A375 (cell line): ENCODE results near the gene SETD7. TPM values are rescaled to one million over a fixed set of nuclear protein-coding genes. Genes with fewer than 3 reads are reported as not detected.

Experiments
- total RNA-seq: library from RNA; depleted of rRNA; stranded (reverse); fragments of >200 nt; shearing (Covaris generic); gene quantifications from 2 replicates; pipeline ENCODE4 v1.2.3, GENCODE V29; 2014; rRNA removed

The SETD7 gene
- total RNA-seq = 21.4 and 26.4 TPM in 2 replicates

DNA sequence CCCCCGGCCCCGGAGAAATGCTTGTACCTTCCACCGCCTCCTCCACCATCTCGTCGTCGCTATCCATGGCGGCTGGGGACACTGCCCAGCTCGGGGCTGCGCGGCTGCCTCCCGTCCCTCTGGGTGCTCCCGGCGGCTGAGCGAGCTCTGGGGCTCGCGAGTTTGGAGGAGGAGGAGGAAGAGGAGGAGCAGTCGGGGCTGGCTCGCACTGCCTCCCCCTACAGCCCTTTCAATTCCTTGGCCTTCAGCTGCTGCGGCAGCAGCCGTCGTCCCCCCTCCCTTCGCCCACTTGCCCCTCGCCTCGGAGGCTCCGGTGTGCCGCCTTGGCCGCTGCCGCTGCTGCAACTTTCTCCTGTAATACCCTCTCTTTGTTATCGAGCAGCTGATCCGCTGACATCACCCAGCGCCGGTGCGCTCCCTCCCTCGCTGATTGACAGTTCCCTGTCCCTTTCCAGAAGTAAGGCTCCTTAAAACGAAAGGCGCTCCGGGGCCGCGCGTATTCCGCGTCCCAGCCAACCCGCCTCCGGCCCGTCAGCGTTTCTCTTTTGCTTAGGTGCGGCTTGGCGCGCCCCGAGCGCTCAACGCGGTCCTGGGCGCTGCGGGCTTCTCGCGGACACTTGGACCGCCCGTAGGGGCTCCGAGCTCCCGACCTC lies at the start of gene SETD7:
Gene SETD7, minus strand, starts transcription at position 149 of the 653 bp plus-strand sequence. Its CDS starts 82 bp downstream, at position 67.

DNA sequence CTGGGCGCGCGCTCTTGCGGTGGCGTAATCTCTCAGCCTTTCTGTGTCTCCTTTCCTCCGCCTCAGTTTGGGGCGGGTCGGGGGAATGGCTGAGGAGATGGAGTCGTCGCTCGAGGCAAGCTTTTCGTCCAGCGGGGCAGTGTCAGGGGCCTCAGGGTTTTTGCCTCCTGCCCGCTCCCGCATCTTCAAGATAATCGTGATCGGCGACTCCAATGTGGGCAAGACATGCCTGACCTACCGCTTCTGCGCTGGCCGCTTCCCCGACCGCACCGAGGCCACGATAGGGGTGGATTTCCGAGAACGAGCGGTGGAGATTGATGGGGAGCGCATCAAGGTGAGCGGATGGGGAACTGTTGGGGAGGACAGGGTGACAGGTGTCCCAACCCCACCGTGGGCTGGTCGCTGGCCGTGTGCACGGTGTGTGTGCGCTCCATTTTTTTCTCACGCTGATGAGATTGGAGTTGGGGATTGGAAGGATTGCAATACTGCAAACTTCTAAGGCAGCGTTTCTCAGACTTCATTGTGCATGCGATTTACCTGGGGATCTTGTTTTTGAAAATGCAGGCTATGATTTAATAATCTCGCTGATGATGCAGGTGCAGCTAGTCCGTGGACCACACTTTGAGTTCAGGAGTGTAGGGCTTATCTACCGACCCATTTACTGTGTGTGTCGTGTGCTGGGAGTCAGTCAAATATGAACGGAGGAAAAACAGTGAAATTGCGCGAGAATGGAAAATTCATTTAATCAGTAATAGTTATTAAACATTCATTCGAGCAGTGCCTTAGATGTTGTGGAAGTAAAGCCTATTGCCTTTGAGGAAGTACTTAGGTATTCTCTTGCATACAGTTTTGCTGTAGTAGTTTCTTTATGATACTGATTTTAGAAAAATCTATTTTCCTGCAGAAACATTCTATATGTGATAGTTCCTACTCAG lies 101.6 kb downstream of the SETD7 start, which contains the start of gene RAB33B:
Gene RAB33B, plus strand, starts transcription at position 11 of the 935 bp plus-strand sequence. Its CDS starts 75 bp downstream, at position 86.

Other genes starting within 250 kb of the SETD7 start
- 2.7 and 2.8 TPM in 2 replicates for gene RAB33B, start 102.1 kb downstream of the SETD7 start, total RNA-seq
- gene MGST2, start 109.6 kb upstream of the SETD7 start, total RNA-seq = 12.3 and 16.9 TPM in 2 replicates